ENCODE results near the gene COA7.

GRCh38 chr1:52640697-52641096 lies 57.5 kb downstream of the COA7 start:
- TF ChIP-seq CTCF (IDR thresholded peaks at IDR 0.05): no peak
- no peak for TF ChIP-seq POLR2A (IDR thresholded peaks at IDR 0.05)

All from Peyer's patch (tissue), 4 donors.